Activated CD8-positive, alpha-beta T cell treated with anti-CD3 and anti-CD28 coated beads for 36 hours (primary cell): Measurements from ENCODE around the gene LAMA5. TPM values are rescaled to one million over a fixed set of nuclear protein-coding genes. Genes with fewer than 3 reads are reported as not detected.

Source experiments
- ATAC-seq: fragments of 200-7000 bp; cut with Tn5 transposase; one replicate; pipeline ENCODE4 v1.10.0; 2021; ENCODE audit warnings: mild to moderate bottlenecking, moderate library complexity
- CTCF ChIA-PET: fragments of 350-600 bp; sonication (Branson Sonifier 250); formaldehyde crosslinking; loops from one replicate; lab custom pipeline; 2021; ENCODE audit warnings: antibody characterized with exemption; lab: Charles Lee
- POLR2A ChIA-PET: fragments of 350-600 bp; sonication (Branson Sonifier 250); formaldehyde crosslinking; loops from one replicate; lab custom pipeline; 2021; ENCODE audit warnings: antibody characterized with exemption; lab: Charles Lee
- DNase-seq: peaks from one replicate; pipeline ENCODE4 v3.0.0-alpha.2; 2020
- H3K27ac Mint-ChIP-seq: one replicate; pipeline ENCODE4 v1.8.0; 2021; ENCODE audit warnings: mild to moderate bottlenecking, mixed read lengths
- H3K27me3 Mint-ChIP-seq: one replicate; pipeline ENCODE4 v1.8.0; 2021; ENCODE audit warnings: mixed read lengths
- H3K36me3 Mint-ChIP-seq: one replicate; pipeline ENCODE4 v1.8.0; 2021; ENCODE audit warnings: low read depth, mixed read lengths
- H3K4me1 Mint-ChIP-seq: one replicate; pipeline ENCODE4 v1.8.0; 2021; ENCODE audit warnings: low read depth, mixed read lengths
- H3K4me3 Mint-ChIP-seq: one replicate; pipeline ENCODE4 v1.8.0; 2021; ENCODE audit warnings: mild to moderate bottlenecking, moderate library complexity, mixed read lengths
- H3K9me3 Mint-ChIP-seq: one replicate; pipeline ENCODE4 v1.8.0; 2021; ENCODE audit warnings: mixed read lengths
- CTCF ChIP-seq: fragments of 200-600 bp; IDR thresholded peaks from one replicate; pipeline ENCODE4 v1.8.0; 2022; ENCODE audit warnings: antibody characterized with exemption, mild to moderate bottlenecking
- intact Hi-C: fragments of 100-400 bp; cut with micrococcal nuclease; formaldehyde crosslinking; loops from one replicate; pipeline ENCODE4 v1.10.0; 2022
- total RNA-seq, 2 experiments: library from RNA; stranded (reverse); gene quantifications; one replicate each; pipeline ENCODE4 v1.2.3, GENCODE V29; 2021

Gene LAMA5
- total RNA-seq, 2 experiments from 2014 or later, result 0.25 to 0.76 TPM

- Mint-ChIP-seq H3K27ac (no peak overlapping the region), H3K27me3 (peaks cover 2% of the 10 kb centered on the region), H3K4me1 (no peaks in the 10 kb centered on the region), H3K9me3 (no peaks in the 10 kb centered on the region), H3K36me3 (no peaks in the 10 kb centered on the region), H3K4me3 (no peak overlapping the region)
- DNase-seq, result no peak
- ChIA-PET CTCF (no interaction called here), POLR2A (no interaction called here)
- intact Hi-C loops, result no loop called here
- no peak for TF ChIP-seq CTCF
- ATAC-seq, result no peak
These were observed 30.8 kb downstream of the LAMA5 start for GRCh38 chr20:62336329-62336728.

- Mint-ChIP-seq H3K4me1 (no peaks in the 10 kb centered on the region), H3K4me3 (no peak overlapping the region), H3K27me3 (peaks cover 2% of the 10 kb centered on the region), H3K9me3 (no peaks in the 10 kb centered on the region), H3K36me3 (no peaks in the 10 kb centered on the region), H3K27ac (no peak overlapping the region)
- no peak for DNase-seq
- intact Hi-C loops, result no loop called here
- ChIA-PET CTCF (no interaction called here), POLR2A (no interaction called here)
- no peak for ATAC-seq
- TF ChIP-seq CTCF, result no peak
These were observed 31.6 kb downstream of the LAMA5 start for GRCh38 chr20:62335532-62335931.

- ChIA-PET POLR2A (interaction anchor here (0.9 kb wide), 1 partner anchor 11 kb away, joined by 3 read pairs; no protein-coding TSS in a partner anchor), CTCF (no interaction called here)
- intact Hi-C loops, result no loop called here
- DNase-seq (no peak), ATAC-seq (no peak)
- no peaks in the 10 kb centered on the region for H3K36me3 Mint-ChIP-seq
- H3K27me3 Mint-ChIP-seq, result peaks cover 2% of the 10 kb centered on the region
- no peak for TF ChIP-seq CTCF
- no peaks in the 10 kb centered on the region for H3K9me3 Mint-ChIP-seq
- no peak overlapping the region for H3K27ac Mint-ChIP-seq
- H3K4me1 Mint-ChIP-seq, result no peaks in the 10 kb centered on the region
- no peak overlapping the region for H3K4me3 Mint-ChIP-seq
These were observed 32.2 kb downstream of the LAMA5 start for GRCh38 chr20:62334881-62335280.

GRCh38 chr20:62333820-62334595 lies 33.1 kb downstream of the LAMA5 start:
- CTCF ChIA-PET, result no interaction called here
- TF ChIP-seq CTCF, result no peak
- Mint-ChIP-seq H3K27ac (no peak overlapping the region), H3K4me1 (no peaks in the 10 kb centered on the region), H3K9me3 (no peaks in the 10 kb centered on the region), H3K36me3 (no peaks in the 10 kb centered on the region), H3K27me3 (peaks cover 2% of the 10 kb centered on the region), H3K4me3 (no peak overlapping the region)
- DNase-seq (no peak), ATAC-seq (no peak)
- POLR2A ChIA-PET, result interaction anchor here (0.9 kb wide), 1 partner anchor 10 kb away, joined by 3 read pairs; no protein-coding TSS in a partner anchor
- intact Hi-C loops, result no loop called here

- DNase-seq (no peak), ATAC-seq (no peak)
- Mint-ChIP-seq H3K4me3 (no peak overlapping the region), H3K4me1 (no peaks in the 10 kb centered on the region), H3K27ac (no peak overlapping the region), H3K27me3 (no peaks in the 10 kb centered on the region), H3K9me3 (no peaks in the 10 kb centered on the region), H3K36me3 (no peaks in the 10 kb centered on the region)
- TF ChIP-seq CTCF, result no peak
- POLR2A ChIA-PET, result no interaction called here
- CTCF ChIA-PET, result no interaction called here
- intact Hi-C loops, result no loop called here
These were observed 33.9 kb downstream of the LAMA5 start for GRCh38 chr20:62332989-62333819.
